H1 (cell line): ENCODE results near the gene SPAG4.

Source experiments
- CBX5 ChIP-seq: fragments of 300-800, 300-1000 bp; sonication (generic); IDR thresholded peaks from 2 replicates; pipeline ENCODE4 v1.7.1; 2016; ENCODE audit warnings: antibody characterized with exemption, low read length, low read depth
- CTCF ChIP-seq, 3 experiments: IDR thresholded peaks; 1 replicate in 2 of 3; 2 replicates in 1 of 3; pipeline versions ENCODE4 v1.5.1 to v1.6.1; 2011; ENCODE audit warnings: low read length in 3 of 3, mild to moderate bottlenecking in 3 of 3, inconsistent platforms in 2 of 3, low read depth in 1 of 3, moderate library complexity in 1 of 3; ENCODE audit not compliant: insufficient read depth in 1 of 3; ENCODE audit errors: control extremely low read depth in 1 of 3
- EGR1 ChIP-seq: IDR thresholded peaks from 2 replicates; pipeline ENCODE4 v1.6.1; 2011; ENCODE audit warnings: low read depth, low read length, borderline replicate concordance
- EP300 ChIP-seq, 2 experiments: IDR thresholded peaks; 1 replicate in 1 of 2; 2 replicates in 1 of 2; pipeline ENCODE4 v1.6.1; 2011 to 2012; ENCODE audit warnings: low read depth in 2 of 2, low read length in 2 of 2, mild to moderate bottlenecking in 2 of 2, borderline replicate concordance in 1 of 2, inconsistent platforms in 1 of 2, moderate library complexity in 1 of 2
- FOSL1 ChIP-seq: IDR thresholded peaks from 2 replicates; pipeline ENCODE4 v1.6.1; 2011; ENCODE audit warnings: mild to moderate bottlenecking, low read depth, low read length, moderate library complexity; ENCODE audit not compliant: insufficient read depth
- PHF8 ChIP-seq: fragments of 200-600 bp; sonication (generic); conservative IDR thresholded peaks from 2 replicates; pipeline ENCODE4 v1.7.1; 2012; ENCODE audit warnings: low read depth, mild to moderate bottlenecking, inconsistent platforms, low read length, moderate library complexity
- POLR2A ChIP-seq, 2 experiments: IDR thresholded peaks; 1 replicate in 1 of 2; 2 replicates in 1 of 2; pipeline ENCODE4 v1.6.1; 2011; ENCODE audit warnings: low read depth in 2 of 2, low read length in 2 of 2, mild to moderate bottlenecking in 2 of 2; ENCODE audit errors: control extremely low read depth in 1 of 2
- POLR2AphosphoS5 ChIP-seq: IDR thresholded peaks from 2 replicates; pipeline ENCODE4 v1.6.1; 2011; ENCODE audit warnings: low read depth, low read length
- RAD21 ChIP-seq, 2 experiments: IDR thresholded peaks in 1 of 2; conservative IDR thresholded peaks in 1 of 2; 2 replicates each; pipeline ENCODE4 v1.6.1; 2011; ENCODE audit warnings: low read depth in 2 of 2, low read length in 2 of 2, improper control_type of control experiment in 1 of 2, inconsistent platforms in 1 of 2, mild to moderate bottlenecking in 1 of 2, moderate library complexity in 1 of 2
- RFX5 ChIP-seq: IDR thresholded peaks from 2 replicates; pipeline ENCODE4 v1.6.1; 2011; ENCODE audit warnings: low read depth, low read length, improper control_type of control experiment, borderline replicate concordance
- YY1 ChIP-seq: IDR thresholded peaks from 2 replicates; pipeline ENCODE4 v1.6.1; 2011; ENCODE audit warnings: low read depth, mild to moderate bottlenecking, low read length
- ZNF274 ChIP-seq: IDR thresholded peaks from 2 replicates; pipeline ENCODE4 v1.7.0; 2012; ENCODE audit warnings: low read length, borderline replicate concordance; ENCODE audit errors: extremely low read depth
- TF ChIP-seq, protein P1 (sequence below): IDR thresholded peaks from 2 replicates; pipeline ENCODE4 v1.6.1; 2012; ENCODE audit warnings: inconsistent platforms

DNA sequence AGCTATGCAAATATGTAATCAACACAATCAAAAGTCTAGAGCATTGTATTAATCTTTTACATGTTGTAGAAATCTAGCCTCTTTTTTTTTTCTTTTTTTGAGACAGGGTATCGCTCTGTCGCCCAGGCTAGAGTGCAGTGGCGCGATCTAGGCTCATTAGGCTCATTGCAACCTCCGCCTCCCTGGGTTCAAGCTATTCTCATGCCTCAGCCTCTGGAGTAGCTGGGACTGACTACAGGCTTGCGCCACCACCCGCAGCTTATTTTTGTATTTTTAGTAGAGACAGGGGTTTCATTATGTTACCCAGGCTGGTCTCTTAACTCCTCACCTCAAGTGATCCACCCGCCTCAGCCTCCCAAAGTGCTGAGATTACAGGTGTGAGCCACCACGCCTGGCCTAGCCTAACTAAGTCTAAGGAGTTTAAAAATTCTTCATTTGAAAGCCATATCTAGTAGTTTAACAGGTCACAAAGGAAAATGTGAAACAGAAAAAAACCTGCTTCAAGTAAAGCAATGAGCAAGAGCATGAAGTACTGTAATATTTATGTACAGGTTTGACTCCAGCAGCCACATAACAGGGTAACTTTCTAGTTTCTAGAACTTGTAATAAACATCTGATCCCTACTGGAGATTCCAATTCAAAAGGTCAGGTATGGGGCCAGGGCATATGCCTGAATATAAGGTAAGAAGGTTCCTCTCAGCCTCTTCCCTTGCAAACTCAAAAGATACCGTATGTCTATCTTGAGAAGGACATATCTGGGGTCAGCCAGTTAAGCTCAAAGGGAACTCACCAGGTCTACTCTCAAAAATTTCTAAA lies 44.7 kb downstream of the SPAG4 start:
- no peak for TF ChIP-seq POLR2A (IDR thresholded peaks at IDR 0.05; ENCODE audit: control extremely low read depth in 1 of 2, low read depth in 2 of 2, low read length in 2 of 2)
- no peak for TF ChIP-seq RAD21 (IDR thresholded peaks at IDR 0.05 in 1 of 2, conservative IDR thresholded peaks at IDR 0.05 in 1 of 2; ENCODE audit: low read depth in 2 of 2, low read length in 2 of 2)
- TF ChIP-seq EGR1, result no peak
- TF ChIP-seq EP300 (IDR thresholded peaks at IDR 0.05; ENCODE audit: borderline replicate concordance in 1 of 2, low read depth in 2 of 2, low read length in 2 of 2), result no peak
- no peak for TF ChIP-seq CTCF (IDR thresholded peaks at IDR 0.05; ENCODE audit: control extremely low read depth in 1 of 3, insufficient read depth in 1 of 3, low read depth in 1 of 3, low read length in 3 of 3)
- no peak for TF ChIP-seq POLR2AphosphoS5
- no peak for TF ChIP-seq ZNF274
- TF ChIP-seq YY1, result no peak
- TF ChIP-seq, protein P1, sequence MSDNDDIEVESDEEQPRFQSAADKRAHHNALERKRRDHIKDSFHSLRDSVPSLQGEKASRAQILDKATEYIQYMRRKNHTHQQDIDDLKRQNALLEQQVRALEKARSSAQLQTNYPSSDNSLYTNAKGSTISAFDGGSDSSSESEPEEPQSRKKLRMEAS, result no peak
- no peak for TF ChIP-seq CBX5
- TF ChIP-seq RFX5, result no peak
- TF ChIP-seq FOSL1, result no peak
- no peak for TF ChIP-seq PHF8
